Fibroblast of pulmonary artery (primary cell): ENCODE results near the gene MAP3K14.

Experiments used
- DNase-seq: peaks from one replicate; pipeline ENCODE4 v3.0.0-alpha.2; 2010; ENCODE audit warnings: low read depth
- H3K4me3 ChIP-seq: replicated peaks from 2 replicates; pipeline ENCODE4 v1.5.1; 2011; ENCODE audit warnings: low read depth, mild to moderate bottlenecking, control low read depth, low read length, moderate library complexity
- CTCF ChIP-seq: IDR thresholded peaks from 2 replicates; pipeline ENCODE4 v1.5.1; 2011; ENCODE audit warnings: mild to moderate bottlenecking, control low read depth, low read length, inconsistent platforms; ENCODE audit errors: missing control alignments

Gene MAP3K14

GRCh38 chr17:45300060-45300751 lies 16.6 kb downstream of the MAP3K14 start:
- no peak for DNase-seq

GRCh38 chr17:45299361-45299760 lies 17.5 kb downstream of the MAP3K14 start:
- H3K4me3 ChIP-seq = no peak overlapping the region
- no peak for DNase-seq

More at GRCh38 chr17:45300060-45300751, 16.6 kb downstream of the MAP3K14 start:
- no peak for TF ChIP-seq CTCF
- no peak overlapping the region for H3K4me3 ChIP-seq

GRCh38 chr17:45298546-45299285 lies 18.1 kb downstream of the MAP3K14 start:
- no peak overlapping the region for H3K4me3 ChIP-seq
- no peak for TF ChIP-seq CTCF
- DNase-seq = no peak

More at GRCh38 chr17:45299361-45299760, 17.5 kb downstream of the MAP3K14 start:
- no peak for TF ChIP-seq CTCF

GRCh38 chr17:45296833-45297124 lies 20.0 kb downstream of the MAP3K14 start:
- no peak for DNase-seq
- H3K4me3 ChIP-seq = no peak overlapping the region
- TF ChIP-seq CTCF = no peak

- TF ChIP-seq CTCF = no peak
- no peak overlapping the region for H3K4me3 ChIP-seq
- peak; percentile 63 for DNase-seq
Measured at GRCh38 chr17:45296003-45296832, 20.6 kb downstream of the MAP3K14 start.

- H3K4me3 ChIP-seq = no peak overlapping the region
- no peak for TF ChIP-seq CTCF
- peak; percentile 86 for DNase-seq
Measured at GRCh38 chr17:45294506-45294905, 22.3 kb downstream of the MAP3K14 start.
